ENCODE data around the gene GALNT5.

Gene GALNT5

DNA sequence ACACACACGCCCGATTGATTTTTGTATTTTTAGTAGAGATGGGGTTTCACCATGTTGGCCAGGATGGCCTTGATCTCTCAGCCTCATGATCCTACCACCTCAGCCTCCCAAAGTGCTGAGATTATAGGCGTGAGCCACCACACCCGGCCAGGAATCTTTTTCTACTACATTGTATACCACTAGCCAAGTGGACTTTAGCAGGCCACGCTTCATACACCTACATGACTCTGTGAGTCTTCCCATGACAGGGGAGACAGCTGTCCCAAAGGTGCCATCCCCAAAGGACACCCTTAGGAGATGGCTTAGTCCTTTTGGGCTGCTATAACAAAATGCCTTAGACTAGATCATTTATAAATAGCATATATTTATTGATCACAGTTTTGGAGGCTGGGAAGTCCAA is 35.3 kb downstream of the GALNT5 start:
- DNase-seq: no peak

DNA sequence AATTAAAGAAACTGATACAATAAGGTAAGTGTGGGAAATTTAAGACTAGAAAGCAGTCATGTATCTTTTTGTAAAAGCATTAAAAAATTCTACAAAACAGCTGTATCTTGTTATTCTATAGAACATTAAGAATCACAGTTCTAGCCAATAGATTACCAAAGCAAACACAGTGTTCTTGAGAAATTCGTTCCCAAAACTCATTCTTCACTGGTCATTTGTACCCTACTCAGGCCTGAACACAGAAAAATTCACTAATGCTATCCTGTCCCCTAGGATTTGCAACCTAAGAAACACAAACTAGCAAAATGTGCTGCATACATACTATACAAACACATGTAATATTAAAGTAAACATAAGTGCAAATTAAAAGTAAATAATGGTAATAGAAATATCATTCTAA is 39.0 kb downstream of the GALNT5 start:
- DNase-seq: no peak

- no peak for DNase-seq
These were observed 39.5 kb downstream of the GALNT5 start for GRCh38 chr2:157296958-157297357.

GRCh38 chr2:157301307-157301706 is 43.8 kb downstream of the GALNT5 start:
- no peak for DNase-seq

DNA sequence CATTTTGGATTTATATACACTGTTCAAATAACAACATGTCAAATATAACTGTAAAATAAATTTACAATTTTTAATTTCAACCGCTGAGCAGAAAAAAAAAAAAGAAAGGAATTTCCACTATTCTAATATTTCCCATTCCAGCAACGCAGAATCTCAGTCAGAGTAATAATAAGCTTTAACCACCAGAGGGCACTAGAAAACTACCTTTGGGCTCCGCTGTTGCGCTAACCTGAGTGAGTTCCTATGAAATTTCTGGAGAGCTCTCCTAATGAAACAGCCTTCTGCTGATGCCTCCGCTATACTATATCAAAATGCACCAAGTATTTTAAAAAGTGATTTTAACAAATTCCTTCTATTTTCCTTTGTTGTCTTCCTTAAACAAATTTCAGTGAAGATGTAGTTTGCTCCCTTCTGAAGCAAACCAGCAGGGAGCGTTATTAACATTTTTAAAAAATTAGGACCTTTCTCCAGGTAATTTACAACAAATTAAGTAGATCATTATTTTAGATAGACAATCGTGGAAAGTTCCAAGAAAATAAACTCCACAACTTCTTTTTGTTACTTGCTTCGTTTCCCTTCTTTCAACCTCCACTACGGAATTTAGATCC is 45.1 kb downstream of the GALNT5 start:
- peak; percentile 23 for DNase-seq

- DNase-seq: no peak
These were observed 46.1 kb downstream of the GALNT5 start for GRCh38 chr2:157303612-157304011.

DNA sequence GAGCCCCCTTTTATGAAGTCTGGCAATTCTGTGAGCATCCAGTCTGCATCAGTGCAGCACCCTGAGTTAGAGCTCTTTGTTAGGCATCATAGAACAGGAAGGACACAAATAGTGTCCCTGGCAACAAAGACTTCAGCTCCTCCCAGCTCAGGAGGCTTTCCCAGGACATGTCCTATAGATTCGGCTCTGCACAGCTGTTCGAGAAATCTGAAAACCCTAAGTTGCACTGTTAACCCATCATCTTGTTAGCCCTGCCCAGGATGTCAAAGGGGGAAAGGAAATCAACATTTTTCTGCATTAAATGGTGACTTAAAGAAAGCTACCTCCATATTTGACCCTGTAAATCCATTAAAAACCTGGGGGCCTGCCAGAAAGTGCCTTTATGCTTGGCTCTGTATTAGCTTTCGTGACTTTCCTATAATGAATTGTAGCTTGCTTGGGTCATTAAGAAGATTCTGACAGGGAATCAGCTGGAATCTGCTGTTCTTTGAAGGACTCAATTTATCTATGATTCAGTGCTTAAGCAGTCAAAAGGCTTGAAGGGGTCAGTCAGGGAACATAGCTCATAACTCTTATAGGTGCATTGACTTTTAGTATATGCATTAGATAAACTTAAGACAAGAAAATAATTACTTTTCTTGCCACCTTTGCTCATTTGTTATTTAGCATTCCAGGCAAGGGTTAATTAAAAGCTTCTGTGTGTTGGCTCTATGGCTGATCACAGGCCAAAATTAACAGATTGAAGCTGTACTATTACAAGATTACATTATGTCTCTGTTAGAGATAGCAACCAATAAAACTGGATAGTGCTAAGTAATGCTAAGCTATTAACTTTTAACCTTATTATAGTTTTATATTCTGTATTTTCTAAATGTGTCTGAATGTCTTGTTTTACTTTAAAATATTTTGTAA is 47.6 kb downstream of the GALNT5 start:
- no peak for DNase-seq

GRCh38 chr2:157305723-157306110 is 48.2 kb downstream of the GALNT5 start:
- no peak for DNase-seq

- no peak for DNase-seq
These were observed 49.5 kb downstream of the GALNT5 start for GRCh38 chr2:157307021-157307420.

DNA sequence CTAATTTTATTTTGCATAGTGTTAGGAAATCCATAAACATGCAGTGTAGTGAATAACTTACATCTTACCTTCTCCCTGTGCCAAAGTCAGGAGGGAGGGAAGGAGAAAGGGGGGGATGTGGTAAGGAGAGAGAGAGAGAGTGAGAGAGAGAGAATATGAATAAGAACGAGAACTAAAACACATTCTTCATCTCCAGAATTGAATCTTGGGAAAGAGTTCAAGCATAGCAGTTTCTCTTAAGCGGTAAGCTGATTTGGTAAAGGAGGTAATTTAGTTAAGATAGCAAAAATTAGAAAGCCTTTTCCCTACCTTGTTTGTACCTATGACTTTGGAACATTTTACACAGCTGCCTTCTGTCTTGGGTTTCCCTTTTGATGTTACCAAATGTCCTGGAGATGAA is 52.4 kb downstream of the GALNT5 start:
- no peak for DNase-seq

- DNase-seq: no peak
These were observed 54.2 kb downstream of the GALNT5 start for GRCh38 chr2:157311706-157312105.

DNA sequence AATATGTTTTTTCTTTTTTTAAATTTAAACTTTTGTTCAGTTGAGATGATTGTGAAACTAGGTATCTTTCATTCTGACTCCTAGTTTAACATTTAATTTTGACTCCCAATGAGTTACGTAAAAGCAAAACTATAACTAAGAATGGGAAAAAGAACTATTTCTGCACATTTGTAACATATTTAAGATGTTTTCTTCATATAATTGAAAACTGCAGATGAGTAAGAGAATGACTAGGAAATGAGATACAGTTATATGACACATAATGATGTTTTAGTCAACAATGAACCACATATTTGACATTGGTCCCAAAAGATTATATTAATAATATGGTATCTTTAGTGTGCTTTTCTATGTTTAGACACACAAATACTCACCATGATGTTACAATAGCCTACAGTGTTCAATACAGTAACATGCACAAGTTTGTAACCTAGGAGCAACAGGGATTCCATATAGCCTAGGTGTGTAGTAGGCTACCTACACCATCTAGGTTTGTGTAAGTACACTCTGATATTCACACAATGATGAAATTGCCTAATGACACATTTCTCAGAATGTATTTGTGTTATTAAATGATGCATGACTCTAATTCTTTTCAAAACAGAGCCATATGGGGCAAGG is 55.5 kb downstream of the GALNT5 start:
- DNase-seq: no peak

DNA sequence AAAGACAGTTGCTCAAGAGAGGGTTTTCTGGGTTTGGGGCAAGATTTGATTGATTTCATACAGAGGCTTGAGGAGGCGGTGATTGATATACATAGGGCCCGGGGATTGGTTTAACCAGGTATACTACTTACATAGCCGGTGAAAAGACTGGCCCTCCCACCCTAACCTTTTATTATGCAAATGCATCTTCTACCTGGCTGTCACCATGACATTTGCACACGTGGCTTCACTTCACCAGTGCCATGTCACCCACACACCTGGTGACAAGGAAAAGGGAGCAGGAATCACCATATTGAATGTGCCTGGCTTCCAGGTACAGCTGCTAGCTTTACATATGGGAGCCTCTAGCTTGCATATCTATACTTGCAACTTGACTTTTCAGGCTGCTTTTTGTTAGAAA is 58.4 kb downstream of the GALNT5 start:
- DNase-seq: no peak

- no peak for DNase-seq
These were observed 61.4 kb downstream of the GALNT5 start for GRCh38 chr2:157318884-157319283.

DNA sequence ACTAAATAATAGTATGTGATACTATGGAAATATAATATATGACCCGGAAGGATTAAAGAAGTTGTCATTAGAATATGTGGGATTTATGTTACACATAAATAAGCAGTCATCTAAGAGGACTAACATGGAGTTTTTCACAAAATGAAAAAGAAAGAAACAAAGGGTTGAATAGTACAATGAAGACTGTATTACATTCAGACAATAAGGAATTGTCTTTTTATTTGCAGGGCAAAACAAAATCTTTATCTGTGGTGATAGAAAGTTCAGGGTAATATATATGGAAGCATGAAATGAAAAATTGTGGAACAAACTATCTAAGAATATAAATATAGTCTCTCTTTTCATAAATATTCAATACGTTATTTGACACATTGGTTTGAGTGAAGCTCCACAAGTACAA is 62.3 kb downstream of the GALNT5 start:
- no peak for DNase-seq

DNA sequence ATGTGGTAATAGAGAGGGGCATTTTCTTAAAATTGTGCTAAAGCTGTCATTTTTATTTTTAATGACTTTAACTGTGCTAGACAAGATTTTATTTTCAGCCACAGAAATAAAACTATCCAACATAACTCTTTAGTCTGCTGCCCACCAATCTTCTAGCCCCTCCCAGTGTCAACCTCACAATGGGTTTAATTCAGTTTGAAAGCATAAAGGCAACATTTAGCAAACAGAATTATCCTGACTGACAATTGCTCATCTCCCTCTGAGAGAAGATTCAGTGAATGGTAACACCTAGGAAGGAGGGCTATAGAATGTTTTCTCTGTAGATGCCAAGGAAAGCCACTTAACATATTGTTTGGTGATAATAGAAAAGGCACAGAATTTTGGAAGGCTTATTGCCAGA is 62.9 kb downstream of the GALNT5 start:
- no peak for DNase-seq

DNA sequence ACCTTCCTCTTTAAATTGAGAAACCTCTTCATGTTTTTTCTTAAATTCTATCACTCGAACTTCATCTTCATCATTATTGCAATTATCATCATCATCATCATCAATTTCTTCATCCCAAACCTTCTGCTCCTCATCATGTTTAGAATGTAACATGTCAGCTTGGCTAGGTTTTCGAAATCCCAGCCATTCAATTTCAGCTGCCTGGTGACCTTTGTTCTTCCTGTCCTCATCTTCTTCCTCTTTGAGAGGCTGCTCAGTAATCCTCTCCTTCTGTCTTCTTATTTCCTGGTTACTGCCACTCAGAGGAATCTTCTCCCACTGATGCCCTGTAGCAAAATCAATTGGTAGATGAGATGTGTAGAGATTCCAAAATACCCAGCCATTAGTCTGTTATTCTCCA is 64.0 kb downstream of the GALNT5 start:
- no peak for DNase-seq

DNA sequence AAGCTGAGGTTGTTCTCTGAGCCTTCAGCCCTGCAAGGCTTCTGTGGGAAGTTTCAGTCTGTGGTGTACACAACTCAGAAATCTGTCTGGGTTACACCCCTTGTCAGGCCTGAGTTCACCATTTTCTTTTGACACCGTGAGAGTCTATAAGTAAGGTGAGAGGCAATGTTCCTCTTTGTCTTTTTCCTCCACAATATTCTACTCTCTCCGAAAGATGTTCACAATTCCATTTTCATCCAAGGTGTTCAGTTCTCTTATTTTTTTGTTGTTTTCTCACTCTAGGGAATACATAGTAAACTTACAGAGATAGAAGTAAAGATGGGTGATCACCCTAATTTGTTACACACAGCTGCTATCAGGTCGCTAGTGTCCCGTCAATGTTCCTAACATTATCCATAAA is 64.9 kb downstream of the GALNT5 start:
- DNase-seq: no peak

- DNase-seq: no peak
These were observed 66.9 kb downstream of the GALNT5 start for GRCh38 chr2:157324331-157324843.

DNA sequence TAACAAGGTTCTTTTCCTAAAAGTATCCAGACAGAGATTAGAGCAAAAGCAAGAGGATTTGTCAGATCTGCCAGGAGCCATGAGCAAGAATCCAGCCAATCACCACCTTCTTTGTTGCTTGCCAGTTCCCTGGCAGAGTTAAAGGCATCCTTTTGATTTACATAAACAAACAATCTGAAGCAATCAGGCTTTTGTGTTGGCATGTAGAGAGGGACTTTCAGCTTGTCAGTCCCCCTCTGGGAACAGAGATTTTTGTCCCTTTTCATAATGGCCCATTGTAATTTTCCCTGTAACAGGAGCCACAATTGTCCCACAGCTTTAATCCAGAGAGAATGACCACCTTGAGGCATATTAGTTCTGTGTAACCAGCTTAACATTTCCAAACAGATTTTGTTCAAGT is 68.3 kb downstream of the GALNT5 start, which contains the start of gene ERMN:
Gene ERMN (minus strand): TSS at position 39 of the 400 bp plus-strand sequence. CDS start 182 bp downstream, outside the sequence.
- DNase-seq: no peak

DNA sequence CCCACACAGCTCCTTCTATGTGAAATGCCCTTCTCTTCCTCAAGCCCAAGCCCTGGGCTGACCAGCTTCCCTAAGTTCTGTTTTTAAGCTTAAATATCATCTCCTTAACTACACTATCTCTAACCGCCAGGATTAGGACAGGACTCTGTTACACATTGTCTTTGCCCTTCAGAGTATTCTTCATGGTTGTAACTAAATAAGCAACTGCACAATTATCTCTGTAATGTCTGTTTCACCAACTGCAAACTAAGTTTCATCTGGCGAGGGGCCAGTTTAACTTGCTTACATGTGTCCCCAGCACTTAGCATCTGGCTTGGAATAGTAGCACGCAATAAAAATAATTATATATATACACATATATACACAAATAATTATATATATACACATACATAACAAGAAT is 69.2 kb downstream of the GALNT5 start:
- no peak for DNase-seq

GRCh38 chr2:157327200-157327599 is 69.7 kb downstream of the GALNT5 start:
- DNase-seq: no peak

DNA sequence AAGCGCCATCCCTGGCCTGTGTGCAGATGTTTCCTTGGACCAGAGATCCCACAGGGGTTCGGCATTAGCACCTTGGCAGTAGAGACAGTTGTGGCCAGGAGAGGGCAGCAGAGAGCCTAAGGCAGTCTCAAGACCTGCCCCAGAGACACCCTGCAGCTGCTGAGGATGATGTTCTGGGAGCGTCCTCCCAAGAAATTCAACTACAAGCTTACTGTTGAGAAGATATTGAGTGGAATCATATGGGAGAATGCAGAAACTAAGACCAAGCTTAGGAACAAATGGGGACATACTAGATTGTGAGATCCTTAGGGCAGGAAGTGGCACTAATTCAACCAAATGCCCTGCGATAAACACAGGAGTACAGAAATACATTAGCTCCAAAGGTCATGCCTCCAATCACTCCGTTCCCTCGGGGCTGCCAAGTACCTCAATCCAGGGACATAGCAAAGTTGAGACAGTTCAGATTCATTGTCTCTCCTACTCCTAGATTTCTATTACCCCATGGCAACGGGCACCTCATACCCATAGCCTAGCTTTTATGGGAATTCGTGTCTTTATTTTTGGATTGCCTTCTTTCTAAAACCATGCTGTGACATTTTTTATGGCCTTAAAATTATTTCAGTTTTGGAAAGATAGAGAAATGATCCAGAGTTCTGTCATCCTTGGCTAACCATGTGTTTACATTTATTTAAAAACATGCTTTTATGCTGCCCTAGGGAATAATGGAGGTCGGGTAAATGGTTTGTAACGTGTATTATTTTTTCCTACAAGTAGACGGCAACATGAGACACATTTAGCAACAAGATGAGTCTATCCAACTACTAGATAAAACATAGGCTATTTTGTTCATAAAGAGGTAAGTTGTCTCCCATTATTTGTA is 70.4 kb downstream of the GALNT5 start:
- DNase-seq: peak; percentile 39
